Measurements from ENCODE around the gene EXO5.
"Not testable (repeated sequence)": the region's sequence is repeated elsewhere in the genome, so short reads cannot be mapped to it uniquely, and the experiment has no call there.

The EXO5 gene

DNA sequence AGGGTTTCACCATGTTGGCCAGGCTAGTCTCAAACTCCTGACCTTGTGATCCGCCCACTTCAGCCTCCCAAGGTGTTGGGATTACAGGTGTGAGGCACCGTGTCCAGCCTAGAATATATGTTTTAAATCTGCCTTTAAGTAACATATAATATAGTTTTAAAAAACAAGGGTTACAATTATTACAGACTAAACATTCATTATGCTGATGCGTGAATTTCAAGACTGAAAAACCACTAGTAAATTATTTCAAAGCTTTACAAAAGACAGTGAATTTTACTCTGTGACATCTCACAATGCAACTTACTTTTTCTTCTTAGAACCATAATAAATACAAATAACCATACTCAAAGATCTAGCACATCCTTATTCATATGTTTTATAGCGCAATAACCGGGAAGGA, 47.6 kb downstream of the EXO5 start:
- H3K4me3 ChIP-seq (ENCODE audit: low read depth, low read length): no peak overlapping the region
- no peak for TF ChIP-seq MYC (IDR thresholded peaks at IDR 0.05; ENCODE audit: low read depth, low read length)
- DNase-seq (ENCODE audit: low read depth): no peak

DNA sequence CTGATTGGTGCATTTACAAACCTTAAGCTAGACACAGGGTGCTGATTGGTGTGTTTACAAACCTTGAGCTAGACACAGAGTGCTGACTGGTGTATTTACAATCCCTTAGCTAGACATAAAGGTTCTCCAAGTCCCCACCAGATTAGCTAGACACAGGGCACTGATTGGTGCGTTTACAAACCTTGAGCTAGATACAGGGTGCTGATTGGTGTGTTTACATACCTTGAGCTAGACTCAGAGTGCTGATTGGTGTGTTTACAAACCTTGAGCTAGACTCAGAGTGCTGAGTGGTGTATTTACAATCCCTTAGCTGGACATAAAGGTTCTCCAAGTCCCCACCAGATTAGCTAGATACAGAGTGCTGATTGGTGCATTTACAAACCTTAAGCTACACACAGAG, 49.7 kb downstream of the EXO5 start:
- not testable (repeated sequence) for DNase-seq (ENCODE audit: low read depth); H3K4me3 ChIP-seq (ENCODE audit: low read depth, low read length)

DNA sequence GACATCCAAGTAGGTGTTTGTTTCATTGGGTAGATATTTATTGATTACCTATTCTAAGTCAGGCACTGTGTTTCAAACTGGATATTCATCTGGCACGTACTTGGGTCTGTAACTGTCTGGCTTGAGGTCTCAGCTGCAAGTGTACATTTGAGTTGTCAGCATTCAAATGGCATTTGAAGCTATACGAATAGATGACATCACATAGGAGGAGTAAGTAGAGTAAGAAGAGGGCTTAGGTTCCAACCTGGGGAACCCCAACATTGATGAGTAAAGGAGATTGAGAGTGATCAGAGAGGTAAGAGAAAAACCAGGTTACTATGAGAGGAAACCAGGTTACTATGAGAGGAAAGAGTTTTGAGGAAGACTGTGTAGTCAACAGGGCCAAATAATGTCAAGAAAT, 53.6 kb downstream of the EXO5 start:
- TF ChIP-seq MAX (IDR thresholded peaks at IDR 0.05; ENCODE audit: low read depth, low read length) (no peak), POLR2A (IDR thresholded peaks at IDR 0.05; ENCODE audit: extremely low read depth, insufficient read length) (no peak), CTCF (IDR thresholded peaks at IDR 0.05; ENCODE audit: low read depth, low read length) (no peak), MYC (IDR thresholded peaks at IDR 0.05; ENCODE audit: low read depth, low read length) (no peak)
- no peak overlapping the region for H3K4me3 ChIP-seq (ENCODE audit: low read depth, low read length)
- DNase-seq (ENCODE audit: low read depth): no peak

- TF ChIP-seq MYC (IDR thresholded peaks at IDR 0.05; ENCODE audit: low read depth, low read length) (no peak), MAX (IDR thresholded peaks at IDR 0.05; ENCODE audit: low read depth, low read length) (no peak), POLR2A (IDR thresholded peaks at IDR 0.05; ENCODE audit: extremely low read depth, insufficient read length) (no peak), CTCF (IDR thresholded peaks at IDR 0.05; ENCODE audit: low read depth, low read length) (no peak)
- H3K4me3 ChIP-seq (ENCODE audit: low read depth, low read length): no peak overlapping the region
- no peak for DNase-seq (ENCODE audit: low read depth)
Observed at GRCh38 chr1:40563266-40563665, 54.7 kb downstream of the EXO5 start.

DNA sequence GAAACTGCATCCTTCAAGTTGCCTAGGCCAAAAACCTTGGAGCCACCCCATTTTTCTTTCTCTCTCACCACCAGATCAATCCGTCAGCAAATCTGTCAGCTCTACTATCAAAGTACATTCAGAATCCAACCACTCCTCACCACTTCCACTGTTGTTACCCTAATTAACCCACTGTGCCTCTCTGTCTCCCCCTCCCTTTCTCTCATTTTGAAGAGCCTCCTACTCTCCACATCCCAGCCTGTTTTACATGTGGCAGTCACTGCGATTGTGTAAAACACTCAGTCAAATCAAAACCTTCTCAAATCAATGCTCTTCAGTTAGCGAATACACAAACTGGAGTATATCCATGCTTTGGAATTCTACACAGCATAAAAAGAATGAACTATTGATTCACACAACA, 55.9 kb downstream of the EXO5 start:
- H3K4me3 ChIP-seq (ENCODE audit: low read depth, low read length): no peak overlapping the region
- TF ChIP-seq POLR2A (IDR thresholded peaks at IDR 0.05; ENCODE audit: extremely low read depth, insufficient read length): no peak
- no peak for TF ChIP-seq MYC (IDR thresholded peaks at IDR 0.05; ENCODE audit: low read depth, low read length)
- no peak for TF ChIP-seq MAX (IDR thresholded peaks at IDR 0.05; ENCODE audit: low read depth, low read length)
- no peak for TF ChIP-seq CTCF (IDR thresholded peaks at IDR 0.05; ENCODE audit: low read depth, low read length)
- DNase-seq (ENCODE audit: low read depth): no peak

GRCh38 chr1:40564913-40565312, 56.3 kb downstream of the EXO5 start:
- H3K4me3 ChIP-seq (ENCODE audit: low read depth, low read length): no peak overlapping the region
- TF ChIP-seq POLR2A (IDR thresholded peaks at IDR 0.05; ENCODE audit: extremely low read depth, insufficient read length) (no peak), MAX (IDR thresholded peaks at IDR 0.05; ENCODE audit: low read depth, low read length) (no peak), CTCF (IDR thresholded peaks at IDR 0.05; ENCODE audit: low read depth, low read length) (no peak), MYC (IDR thresholded peaks at IDR 0.05; ENCODE audit: low read depth, low read length) (no peak)
- DNase-seq (ENCODE audit: low read depth): no peak
